Effector memory CD4-positive, alpha-beta T cell (primary cell): ENCODE measurements around the gene TWIST1.

Experiments
- DNase-seq, 3 donors: peaks; one replicate each; pipeline ENCODE4 v3.0.0-alpha.2; 2020
- H3K27ac ChIP-seq: 2 replicates; pipeline ENCODE4 v1.7.0; 2013; ENCODE audit warnings: mild to moderate bottlenecking, low read length, moderate library complexity; ENCODE audit not compliant: insufficient read depth, poor library complexity, severe bottlenecking
- H3K27me3 ChIP-seq: replicated peaks from 2 replicates; pipeline ENCODE4 v1.7.0; 2013; ENCODE audit warnings: mild to moderate bottlenecking, low read length; ENCODE audit not compliant: insufficient read depth, control insufficient read depth, poor library complexity, severe bottlenecking
- H3K36me3 ChIP-seq: 2 replicates; pipeline ENCODE4 v1.7.0; 2013; ENCODE audit warnings: mild to moderate bottlenecking, low read length, moderate library complexity; ENCODE audit not compliant: control insufficient read depth, insufficient read depth
- H3K4me1 ChIP-seq: 2 replicates; pipeline ENCODE4 v1.7.0; 2013; ENCODE audit warnings: low read length, mild to moderate bottlenecking; ENCODE audit not compliant: control insufficient read depth, insufficient read depth, poor library complexity, severe bottlenecking
- H3K4me3 ChIP-seq: 2 replicates; pipeline ENCODE4 v1.7.0; 2013; ENCODE audit warnings: low read length, low read depth, mild to moderate bottlenecking; ENCODE audit not compliant: insufficient read depth, poor library complexity, severe bottlenecking
- H3K9me3 ChIP-seq: 2 replicates; pipeline ENCODE4 v1.7.0; 2013; ENCODE audit warnings: mild to moderate bottlenecking, low read length, moderate library complexity; ENCODE audit not compliant: control insufficient read depth

TWIST1 gene

GRCh38 chr7:19128856-19129255 is 11.4 kb upstream of the TWIST1 start:
- Histone ChIP-seq H3K4me3 (no peak overlapping the region), H3K9me3 (peaks cover 2% of the 10 kb centered on the region), H3K27me3 (no peaks in the 10 kb centered on the region), H3K4me1 (no peaks in the 10 kb centered on the region), H3K36me3 (no peaks in the 10 kb centered on the region), H3K27ac (no peak overlapping the region)
- DNase-seq = no peak

GRCh38 chr7:19121977-19122588 is 4.6 kb upstream of the TWIST1 start:
- H3K4me3 ChIP-seq = no peak overlapping the region
- no peaks in the 10 kb centered on the region for H3K9me3 ChIP-seq
- H3K4me1 ChIP-seq = no peaks in the 10 kb centered on the region
- H3K36me3 ChIP-seq = no peaks in the 10 kb centered on the region
- H3K27ac ChIP-seq = no peak overlapping the region
- no peaks in the 10 kb centered on the region for H3K27me3 ChIP-seq
- no peak for DNase-seq

- H3K36me3 ChIP-seq = no peaks in the 10 kb centered on the region
- peaks cover 7% of the 10 kb centered on the region for H3K27me3 ChIP-seq
These were observed 2.5 kb upstream of the TWIST1 start for GRCh38 chr7:19119870-19120486.

GRCh38 chr7:19119372-19119771 is 1.9 kb upstream of the TWIST1 start:
- no peak for DNase-seq
- H3K27ac ChIP-seq = no peak overlapping the region
- peaks cover 10% of the 10 kb centered on the region for H3K27me3 ChIP-seq
- no peaks in the 10 kb centered on the region for H3K4me1 ChIP-seq
- no peaks in the 10 kb centered on the region for H3K9me3 ChIP-seq
- no peak overlapping the region for H3K4me3 ChIP-seq
- H3K36me3 ChIP-seq = no peaks in the 10 kb centered on the region

More at GRCh38 chr7:19119870-19120486, 2.5 kb upstream of the TWIST1 start:
- no peak overlapping the region for H3K27ac ChIP-seq
- no peaks in the 10 kb centered on the region for H3K9me3 ChIP-seq
- no peak for DNase-seq
- H3K4me3 ChIP-seq = no peak overlapping the region
- no peaks in the 10 kb centered on the region for H3K4me1 ChIP-seq

- Histone ChIP-seq H3K9me3 (no peaks in the 10 kb centered on the region), H3K27me3 (peaks cover 12% of the 10 kb centered on the region), H3K4me3 (no peak overlapping the region)
These were observed 1.4 kb upstream of the TWIST1 start for GRCh38 chr7:19118636-19119371.

GRCh38 chr7:19117870-19118608 is 603 bp upstream of the TWIST1 start:
- no peak for DNase-seq
- H3K27ac ChIP-seq = no peak overlapping the region
- no peak overlapping the region for H3K4me3 ChIP-seq
- no peaks in the 10 kb centered on the region for H3K4me1 ChIP-seq
- H3K36me3 ChIP-seq = no peaks in the 10 kb centered on the region
- peaks cover 15% of the 10 kb centered on the region for H3K27me3 ChIP-seq
- no peaks in the 10 kb centered on the region for H3K9me3 ChIP-seq

More at GRCh38 chr7:19118636-19119371, 1.4 kb upstream of the TWIST1 start:
- DNase-seq = no peak
- Histone ChIP-seq H3K27ac (no peak overlapping the region), H3K36me3 (no peaks in the 10 kb centered on the region), H3K4me1 (no peaks in the 10 kb centered on the region)

GRCh38 chr7:19116121-19117090 is 1.0 kb downstream of the TWIST1 start:
- H3K27ac ChIP-seq = no peak overlapping the region
- no peaks in the 10 kb centered on the region for H3K36me3 ChIP-seq
- no peak overlapping the region for H3K4me3 ChIP-seq
- no peaks in the 10 kb centered on the region for H3K9me3 ChIP-seq
- peaks cover 27% of the 10 kb centered on the region for H3K27me3 ChIP-seq
- H3K4me1 ChIP-seq = no peaks in the 10 kb centered on the region
- DNase-seq = no peak

- Histone ChIP-seq H3K4me3 (no peak overlapping the region), H3K4me1 (no peaks in the 10 kb centered on the region), H3K27me3 (peaks cover 34% of the 10 kb centered on the region), H3K36me3 (no peaks in the 10 kb centered on the region), H3K9me3 (no peaks in the 10 kb centered on the region), H3K27ac (no peak overlapping the region)
- DNase-seq = no peak
These were observed 2.9 kb downstream of the TWIST1 start for GRCh38 chr7:19114551-19114855.

GRCh38 chr7:19113855-19114550 is 3.4 kb downstream of the TWIST1 start:
- no peak for DNase-seq
- Histone ChIP-seq H3K4me1 (no peaks in the 10 kb centered on the region), H3K27me3 (peaks cover 34% of the 10 kb centered on the region), H3K27ac (no peak overlapping the region), H3K9me3 (no peaks in the 10 kb centered on the region), H3K4me3 (no peak overlapping the region), H3K36me3 (no peaks in the 10 kb centered on the region)
